Activated CD4-positive, alpha-beta T cell treated with anti-CD3 and anti-CD28 coated beads, Interleukin-2, amount 50 U/mL, for 16 hours (primary cell): ENCODE data around the gene POPDC3.
"Not testable (repeated sequence)": the region's sequence is repeated elsewhere in the genome, so short reads cannot be mapped to it uniquely, and the experiment has no call there.

Source experiments
- DNase-seq: peaks from one replicate; pipeline ENCODE4 v3.0.0-alpha.2; 2020

POPDC3 gene, protein sequence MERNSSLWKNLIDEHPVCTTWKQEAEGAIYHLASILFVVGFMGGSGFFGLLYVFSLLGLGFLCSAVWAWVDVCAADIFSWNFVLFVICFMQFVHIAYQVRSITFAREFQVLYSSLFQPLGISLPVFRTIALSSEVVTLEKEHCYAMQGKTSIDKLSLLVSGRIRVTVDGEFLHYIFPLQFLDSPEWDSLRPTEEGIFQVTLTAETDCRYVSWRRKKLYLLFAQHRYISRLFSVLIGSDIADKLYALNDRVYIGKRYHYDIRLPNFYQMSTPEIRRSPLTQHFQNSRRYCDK

GRCh38 chr6:105179244-105180065, at the start of gene POPDC3:
POPDC3 (minus strand) TSS chr6:105180014; CDS start chr6:105161909, 18,105 bp downstream.
- no peak for DNase-seq

DNA sequence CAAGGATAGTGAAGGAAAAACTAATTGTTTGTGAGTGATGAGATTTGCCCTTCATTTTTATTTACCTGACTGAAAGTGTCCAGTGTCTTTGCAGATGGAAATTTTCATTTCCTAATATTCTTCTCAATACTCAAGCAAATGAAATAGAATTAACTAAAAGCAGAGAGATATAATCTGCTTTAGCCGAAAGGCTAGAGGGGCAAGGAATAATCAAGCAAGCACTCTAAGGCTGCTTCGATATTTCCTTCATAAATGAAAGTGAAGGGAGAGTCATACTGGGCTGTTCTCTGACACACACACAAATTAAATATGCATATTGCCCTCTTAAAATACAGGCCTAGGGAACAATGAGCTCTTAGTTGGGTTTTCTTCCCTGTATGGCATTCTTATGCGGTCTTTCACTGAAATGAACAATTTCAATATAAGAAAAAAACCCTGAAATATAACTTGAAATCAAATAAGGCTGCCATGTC, 47.5 kb upstream of the POPDC3 start:
- DNase-seq: no peak

GRCh38 chr6:105226598-105227294, 46.9 kb upstream of the POPDC3 start:
- no peak for DNase-seq

GRCh38 chr6:105223242-105223641, 43.4 kb upstream of the POPDC3 start:
- no peak for DNase-seq

DNA sequence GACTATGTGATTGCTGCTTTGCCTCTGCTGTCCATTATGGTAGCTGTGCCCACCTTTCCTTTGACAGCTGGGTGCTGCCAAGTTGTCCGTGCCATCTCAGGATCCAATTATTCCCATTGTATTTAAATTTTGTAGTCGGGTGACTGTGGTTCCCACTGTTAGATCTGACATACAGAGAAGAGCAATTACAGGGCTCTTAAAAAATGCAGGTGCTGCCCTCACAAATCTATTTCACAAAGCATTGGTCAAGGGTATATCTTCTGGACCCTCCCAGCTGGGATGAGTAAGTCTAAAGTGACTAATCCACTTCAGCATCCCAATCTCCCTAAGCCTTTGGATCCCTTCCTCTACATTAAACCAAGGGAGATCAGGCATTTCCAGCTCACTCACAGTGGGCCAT, 41.4 kb upstream of the POPDC3 start:
- DNase-seq: not testable (repeated sequence)

- no peak for DNase-seq
These were observed 40.4 kb upstream of the POPDC3 start for GRCh38 chr6:105220186-105220585.

GRCh38 chr6:105219218-105219617, 39.4 kb upstream of the POPDC3 start:
- peak; percentile 5 for DNase-seq

GRCh38 chr6:105215506-105215905, 35.7 kb upstream of the POPDC3 start:
- DNase-seq: no peak

DNA sequence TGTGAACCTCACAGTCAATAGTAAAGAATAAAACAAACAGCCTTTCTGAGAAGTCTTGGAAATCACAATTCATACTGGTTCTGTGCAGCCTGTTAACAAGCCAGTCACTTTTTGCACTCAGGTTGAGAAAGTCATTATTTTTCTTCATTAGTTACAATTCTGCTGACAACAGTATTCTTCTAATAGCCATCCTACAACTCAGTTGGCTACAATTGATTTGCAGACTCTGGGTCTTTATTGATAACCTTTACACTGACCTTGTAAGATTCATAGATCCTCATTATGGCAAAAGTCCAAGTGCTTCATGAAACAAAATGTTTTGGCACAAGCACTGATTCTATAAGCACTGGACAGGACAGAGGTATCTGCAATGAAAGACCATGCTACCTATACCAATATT, 34.9 kb upstream of the POPDC3 start:
- no peak for DNase-seq

DNA sequence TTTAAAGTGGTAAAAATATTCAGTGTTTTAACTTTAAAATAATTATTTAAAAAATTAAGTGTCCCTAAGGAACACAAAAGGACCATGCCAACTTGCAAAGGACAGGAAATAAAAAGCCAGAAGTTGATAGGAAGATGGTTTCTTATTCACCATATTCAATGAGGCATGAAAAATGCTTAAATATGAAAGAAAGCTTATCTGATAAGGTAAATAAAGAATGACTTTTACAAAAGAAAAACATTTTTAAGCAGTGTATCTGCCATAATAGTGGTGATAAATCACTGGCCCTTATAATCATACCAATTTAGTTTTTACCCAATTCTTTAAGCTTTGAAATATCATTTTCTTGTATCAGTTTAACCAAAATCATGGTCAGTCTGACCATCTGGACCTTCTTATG, 33.5 kb upstream of the POPDC3 start:
- DNase-seq: no peak

DNA sequence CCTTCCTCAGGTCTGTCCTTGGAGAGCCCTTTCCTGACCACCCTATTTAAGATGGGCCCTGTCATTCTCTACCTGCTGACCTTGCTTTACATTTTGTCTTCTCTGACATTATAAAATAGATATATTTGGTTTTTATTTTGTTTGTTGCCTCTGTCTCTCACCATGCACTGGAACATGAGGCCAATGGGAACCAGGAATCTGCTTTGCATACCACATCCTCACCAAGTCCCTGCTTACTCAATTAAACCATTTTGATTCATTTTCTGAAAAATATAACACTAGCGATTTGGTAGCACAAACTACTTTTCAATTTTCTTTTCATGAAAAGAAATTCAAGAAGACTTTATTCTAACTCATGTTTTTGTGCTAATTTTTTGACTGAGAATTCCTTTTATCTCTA, 32.8 kb upstream of the POPDC3 start:
- peak; percentile 63 for DNase-seq

- peak; percentile 38 for DNase-seq
These were observed 32.0 kb upstream of the POPDC3 start for GRCh38 chr6:105211831-105212230.

DNA sequence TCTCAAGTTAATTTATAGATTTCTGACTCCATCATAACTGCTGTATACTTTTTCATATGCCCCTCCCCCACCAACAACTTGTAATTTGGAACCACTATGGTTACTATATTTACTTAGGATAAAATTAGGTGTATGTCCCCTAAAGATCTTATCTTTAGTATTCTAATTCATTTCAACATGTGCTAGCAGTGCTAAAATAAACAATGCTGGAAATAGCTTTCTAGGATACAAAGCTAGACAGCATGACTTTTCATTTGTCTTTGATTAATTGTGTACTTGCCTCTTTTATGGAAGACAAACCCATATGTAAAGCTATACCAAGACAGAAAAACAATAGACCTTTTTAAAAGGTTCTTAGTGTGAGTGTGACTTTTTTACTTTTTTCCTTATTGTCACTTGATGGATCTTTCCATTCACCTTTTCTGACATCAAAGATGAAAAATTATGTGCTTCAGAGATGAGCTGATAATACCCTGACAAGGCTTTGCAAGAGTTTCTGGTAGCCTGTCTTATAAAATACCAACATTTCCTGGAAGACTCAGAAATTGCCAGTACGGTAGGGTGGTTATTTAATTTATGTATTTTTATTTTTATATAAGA, 31.2 kb upstream of the POPDC3 start:
- DNase-seq: no peak

DNA sequence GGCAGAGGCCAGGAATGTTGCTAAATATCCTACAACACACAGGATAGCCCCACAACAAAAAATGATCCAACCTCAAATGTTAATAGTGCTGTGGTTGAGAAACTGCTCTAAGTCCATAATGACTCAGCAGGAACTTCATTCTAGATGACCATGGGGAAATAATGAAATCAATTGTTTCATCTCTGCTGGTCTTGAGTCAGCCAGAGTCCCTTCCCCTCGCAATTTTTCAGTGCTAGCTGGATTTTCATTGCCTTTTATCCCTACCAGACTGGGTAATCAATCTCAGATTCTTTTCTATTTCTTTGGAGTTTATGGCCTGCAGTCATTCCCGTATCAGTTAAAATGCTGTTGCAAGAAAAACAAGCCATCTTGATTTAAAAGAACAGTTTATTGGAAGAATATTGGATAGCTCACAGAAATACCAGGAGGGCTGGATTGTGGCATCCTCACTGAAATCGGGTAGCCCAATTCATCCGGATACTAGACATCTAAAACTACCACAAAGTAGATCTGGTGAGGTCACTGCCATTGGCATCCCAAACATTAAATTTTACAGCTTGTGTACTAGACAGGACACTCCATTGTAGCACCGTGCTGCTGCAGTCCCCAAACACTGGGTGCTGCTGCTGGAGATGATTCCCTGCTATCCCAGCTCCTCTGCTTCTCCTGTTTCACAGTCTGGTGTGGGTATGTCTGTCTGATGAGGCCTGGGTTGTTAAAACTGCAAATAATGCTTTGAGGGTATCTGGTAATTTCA, 30.3 kb upstream of the POPDC3 start:
- peak; percentile 6 for DNase-seq

DNA sequence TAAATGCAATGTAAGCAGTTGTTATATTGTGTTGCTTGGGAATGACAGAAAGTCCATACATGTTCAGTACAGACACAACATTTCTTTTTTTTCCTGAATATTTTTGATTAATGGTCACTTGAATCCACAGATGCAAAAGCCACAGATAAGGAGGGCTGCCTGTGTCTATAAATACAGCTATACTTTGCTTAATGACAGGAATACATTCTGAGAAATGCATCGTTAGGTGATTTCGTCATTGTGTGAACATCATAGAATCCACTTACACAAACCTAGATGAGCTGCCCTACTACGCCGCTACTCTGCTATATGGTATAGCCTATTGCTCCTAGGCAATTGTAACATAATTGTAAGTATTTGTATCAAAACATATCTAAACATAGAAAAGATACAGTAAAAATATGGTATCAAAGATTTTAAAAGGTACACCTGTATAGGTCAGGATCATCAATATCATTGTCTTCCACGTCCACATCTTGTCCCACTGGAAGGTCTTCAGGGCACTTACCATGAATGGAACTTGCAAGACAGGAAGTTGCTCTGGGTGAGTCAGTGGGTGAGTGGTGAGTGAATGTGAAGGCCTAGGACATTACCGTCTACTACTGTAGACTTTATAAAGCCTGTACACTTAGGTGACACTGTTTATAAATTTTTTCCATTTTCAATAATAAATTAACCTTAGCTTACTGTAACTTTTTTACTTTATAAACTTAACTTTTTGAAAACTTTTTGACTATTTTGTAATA, 27.9 kb upstream of the POPDC3 start:
- DNase-seq: no peak

- no peak for DNase-seq
These were observed 25.0 kb upstream of the POPDC3 start for GRCh38 chr6:105204768-105205167.

DNA sequence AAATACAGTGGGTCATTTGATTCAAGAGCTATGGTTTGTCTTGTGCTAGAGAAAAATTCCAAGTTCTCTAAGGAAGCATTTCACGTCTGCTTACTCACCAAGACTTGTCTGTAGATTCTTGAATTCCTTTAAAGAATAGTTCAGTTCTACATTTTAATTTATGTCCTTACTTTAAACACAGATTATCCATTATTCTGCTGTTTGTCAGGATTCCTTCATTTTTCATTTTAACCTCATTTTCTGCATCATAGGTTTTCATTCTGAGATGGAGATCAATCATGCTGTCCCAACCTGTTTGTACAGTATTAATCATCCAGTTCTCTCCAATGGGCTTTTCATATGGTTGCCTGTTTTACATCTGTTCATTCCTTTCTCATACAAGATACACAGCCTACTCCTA, 24.5 kb upstream of the POPDC3 start:
- DNase-seq: no peak

DNA sequence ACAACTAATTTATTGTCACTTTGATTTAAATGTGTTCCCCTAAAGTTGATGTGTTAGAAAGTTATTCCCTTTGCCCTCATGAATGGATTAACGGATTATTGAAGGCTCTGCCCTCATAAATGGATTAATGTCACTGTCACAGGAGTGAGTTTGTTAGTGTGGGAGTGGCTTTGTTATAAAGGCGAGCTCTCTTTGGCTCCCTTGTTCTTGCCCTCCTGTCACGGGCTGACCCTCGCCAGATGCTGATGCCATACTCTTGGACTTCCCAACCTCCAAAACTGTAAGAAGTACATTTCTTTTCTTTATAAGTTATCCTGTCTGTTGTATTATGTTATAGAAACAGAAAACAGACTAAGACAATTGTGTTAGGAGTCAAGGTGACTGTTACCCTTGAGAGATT, 22.7 kb upstream of the POPDC3 start:
- DNase-seq: no peak

DNA sequence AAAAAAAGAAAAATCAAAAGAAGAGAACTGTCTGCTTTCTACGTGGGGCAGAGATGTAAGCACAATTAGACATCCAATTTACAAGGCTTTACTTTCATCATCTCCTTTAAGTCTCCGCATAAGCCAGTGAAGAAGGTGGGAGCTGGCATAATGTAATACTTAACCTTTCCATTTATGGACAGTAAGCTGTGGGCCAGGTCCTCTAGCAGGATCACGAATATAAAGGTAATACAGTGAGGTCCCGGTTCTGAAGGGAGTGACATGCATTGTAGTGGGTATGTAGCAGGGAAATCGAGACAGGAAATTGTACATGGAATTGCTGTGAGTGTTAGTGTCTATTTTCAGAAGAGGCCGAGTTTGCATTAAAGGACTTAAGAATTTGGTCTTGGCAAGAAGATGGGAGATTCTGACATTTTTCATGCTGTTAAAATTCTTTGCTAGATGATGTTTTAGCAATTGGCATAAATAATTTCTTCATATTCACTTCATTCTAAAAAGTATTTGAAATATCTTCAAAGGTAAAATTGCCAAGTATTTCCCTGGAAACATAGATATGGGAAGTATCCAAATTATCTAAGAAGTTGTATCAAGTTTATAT, 20.4 kb upstream of the POPDC3 start:
- DNase-seq: no peak

DNA sequence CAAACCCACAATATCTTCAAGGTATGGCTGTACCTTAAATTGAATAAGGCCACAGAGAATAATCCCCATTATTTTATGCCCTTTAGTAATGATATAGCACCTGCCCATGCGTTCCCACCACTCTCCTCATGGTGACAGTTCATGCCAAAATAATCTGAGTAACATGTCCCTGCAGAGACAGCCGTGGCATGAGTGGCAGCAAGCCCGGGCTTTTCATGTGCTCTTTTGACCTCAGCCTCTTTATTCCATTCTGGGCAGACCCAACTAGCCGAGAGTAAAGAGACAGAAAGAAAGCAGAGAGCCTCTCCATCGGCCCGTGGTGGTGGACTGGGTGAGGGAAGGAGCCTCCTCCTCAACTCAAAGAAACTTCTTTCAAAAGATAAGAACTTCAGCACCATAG, 19.9 kb upstream of the POPDC3 start:
- DNase-seq: no peak

- DNase-seq: no peak
These were observed 16.3 kb upstream of the POPDC3 start for GRCh38 chr6:105196076-105196475.
